ENCODE results near the gene NCKAP1.
"Not testable (repeated sequence)": the region's sequence is repeated elsewhere in the genome, so short reads cannot be mapped to it uniquely, and the experiment has no call there.

NCKAP1 gene

DNA sequence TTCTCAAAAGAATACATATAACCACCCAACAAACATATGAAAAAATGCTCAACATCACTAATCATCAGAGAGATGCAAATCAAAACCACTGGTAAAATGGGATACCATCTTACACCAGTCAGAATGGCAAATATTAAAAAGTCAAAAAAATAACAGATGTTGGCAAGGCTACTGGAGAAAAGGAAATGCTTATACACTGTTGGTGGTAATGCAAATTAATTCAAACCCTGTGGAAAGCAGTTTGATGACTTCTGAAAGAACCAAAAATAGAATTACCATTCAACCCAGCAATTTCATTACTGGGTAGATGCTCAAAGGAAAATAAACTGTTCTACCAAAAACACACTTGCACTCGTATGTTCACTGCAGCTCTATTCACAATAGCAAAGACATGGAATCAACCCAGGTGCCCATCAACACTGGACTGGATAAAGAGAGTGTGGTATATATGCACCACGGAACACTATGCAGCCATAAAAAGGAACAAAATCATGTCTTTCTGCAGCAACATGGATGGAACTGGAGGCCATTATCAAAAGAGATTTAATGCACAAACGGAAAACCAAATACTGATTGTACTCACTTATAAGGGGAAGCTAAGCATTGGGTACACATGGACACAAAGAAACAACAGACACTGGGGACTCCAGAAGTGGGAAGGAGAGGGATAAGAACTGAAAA is 38.8 kb downstream of the NCKAP1 start:
- DNase-seq = no peak

DNA sequence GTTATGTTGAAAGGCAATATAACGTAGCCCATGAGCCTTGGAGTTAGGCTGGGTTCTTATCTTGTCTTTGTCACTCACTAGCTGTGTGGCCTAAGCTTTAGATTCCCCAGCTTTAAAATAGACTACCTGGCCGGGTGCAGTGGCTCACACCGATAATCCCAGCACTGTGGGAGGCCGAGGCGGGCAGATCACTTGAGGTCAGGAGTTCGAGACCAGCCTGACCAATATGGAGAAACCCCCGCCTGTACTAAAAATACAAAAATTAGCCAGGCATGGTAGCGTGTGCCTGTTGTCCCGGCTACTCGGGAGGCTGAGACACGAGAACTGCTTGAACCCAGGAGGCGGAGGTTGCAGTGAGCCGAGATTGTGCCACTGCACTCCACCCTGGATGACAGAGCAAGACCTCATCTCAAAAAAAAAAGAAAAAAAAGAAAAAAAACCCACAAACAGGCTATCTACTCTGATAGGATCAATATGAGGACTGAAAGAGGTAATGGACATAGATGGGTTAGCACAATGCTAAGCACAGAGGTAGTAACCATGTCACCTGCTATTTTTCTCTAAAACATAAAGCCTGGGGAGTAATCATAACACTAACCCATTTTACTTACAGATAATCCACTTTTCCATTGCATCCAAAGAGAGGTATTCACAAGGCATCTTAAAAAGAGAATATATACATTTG is 43.9 kb downstream of the NCKAP1 start:
- no peak for DNase-seq

DNA sequence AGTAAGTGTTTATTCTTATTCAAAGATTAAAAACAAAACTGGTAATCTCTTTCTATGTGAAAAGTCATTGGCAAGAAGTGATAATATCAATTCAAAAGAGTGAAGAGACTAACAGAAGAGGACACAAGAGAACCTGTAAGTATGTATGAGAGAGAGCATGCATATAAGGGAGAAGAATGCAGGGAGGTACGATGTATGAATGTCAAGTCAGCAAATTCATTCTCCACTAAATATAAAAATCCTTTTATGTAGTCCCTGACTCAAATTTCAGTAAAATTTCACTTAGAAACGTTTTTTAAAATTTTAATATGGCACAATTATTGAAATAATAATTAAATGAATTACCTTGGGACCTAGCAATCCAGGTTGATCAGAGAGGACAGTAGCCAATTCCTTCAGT is 55.3 kb downstream of the NCKAP1 start:
- no peak for DNase-seq

DNA sequence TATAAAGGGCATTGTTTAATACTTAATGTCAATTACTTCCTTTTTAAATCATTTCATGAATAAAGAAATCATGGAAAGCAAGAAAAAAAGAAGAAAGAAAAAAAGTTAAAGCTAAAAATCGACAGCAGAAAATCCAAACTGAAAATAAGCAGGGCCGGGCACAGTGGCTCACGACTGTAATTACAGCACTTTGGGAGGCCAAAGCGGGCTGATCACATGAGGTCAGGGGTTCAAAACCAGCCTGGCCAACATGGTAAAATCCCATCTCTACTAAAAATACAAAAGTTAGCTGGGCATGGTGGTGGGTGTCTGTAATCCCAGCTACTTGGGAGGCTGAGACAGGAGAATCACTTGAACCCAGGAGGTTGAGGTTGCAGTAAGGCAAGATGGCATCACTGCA is 56.8 kb downstream of the NCKAP1 start:
- DNase-seq = peak; percentile 23

DNA sequence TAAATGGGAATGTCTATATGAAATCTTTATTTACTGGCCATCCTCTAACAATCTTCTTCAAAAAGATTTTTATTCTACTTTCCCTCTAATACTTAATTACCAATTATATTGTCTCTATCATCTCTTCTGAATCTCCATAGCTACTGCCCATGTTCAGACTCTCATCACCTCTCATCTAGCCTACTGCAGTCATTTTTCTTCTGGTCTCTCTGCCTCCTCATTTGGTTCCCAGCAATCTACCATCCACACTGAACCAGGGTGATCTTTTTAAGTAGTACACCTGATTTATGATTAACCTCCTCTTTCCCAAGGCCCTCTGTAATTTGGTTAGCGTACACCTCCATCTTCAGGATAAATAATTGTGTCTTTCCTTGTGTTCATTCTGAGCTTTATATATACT is 57.6 kb downstream of the NCKAP1 start:
- DNase-seq = peak; percentile 32

DNA sequence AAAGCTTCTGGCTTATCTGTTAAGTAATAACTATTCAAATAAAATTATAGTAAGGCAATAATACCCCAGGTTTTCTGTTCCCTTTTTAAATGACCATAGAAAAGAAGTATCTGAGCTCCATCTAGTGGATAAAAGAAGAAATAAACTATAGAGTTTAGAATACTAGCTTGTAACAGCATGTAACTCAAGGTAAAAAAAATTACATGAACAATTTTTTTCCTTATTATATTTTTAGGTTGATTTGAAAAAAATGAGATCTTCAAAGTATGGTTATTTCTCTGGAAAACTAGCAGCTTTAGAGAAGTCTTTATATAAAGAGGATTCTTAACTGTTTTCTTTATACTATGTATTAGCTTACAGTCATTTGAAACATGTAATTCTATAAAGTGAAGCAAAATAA is 58.1 kb downstream of the NCKAP1 start:
- peak; percentile 88 for DNase-seq

DNA sequence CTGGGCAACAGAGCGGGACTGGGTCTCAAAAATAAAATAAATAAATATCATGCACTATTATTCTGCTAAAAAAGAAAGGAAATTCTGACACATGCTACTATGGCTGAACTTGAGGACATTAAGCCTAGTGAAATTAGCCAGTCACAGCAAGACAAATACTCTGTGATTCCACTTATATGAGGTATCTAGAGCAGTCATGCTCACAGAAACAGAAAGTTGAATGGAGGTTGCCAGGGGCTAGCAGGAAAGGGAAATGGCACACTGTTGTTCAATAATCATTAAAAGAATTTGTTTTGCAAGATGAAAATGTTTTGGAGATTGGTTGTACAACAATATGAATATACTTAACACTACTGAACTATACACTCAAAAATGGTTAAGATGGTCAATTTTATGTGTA is 60.8 kb downstream of the NCKAP1 start:
- no peak for DNase-seq

DNA sequence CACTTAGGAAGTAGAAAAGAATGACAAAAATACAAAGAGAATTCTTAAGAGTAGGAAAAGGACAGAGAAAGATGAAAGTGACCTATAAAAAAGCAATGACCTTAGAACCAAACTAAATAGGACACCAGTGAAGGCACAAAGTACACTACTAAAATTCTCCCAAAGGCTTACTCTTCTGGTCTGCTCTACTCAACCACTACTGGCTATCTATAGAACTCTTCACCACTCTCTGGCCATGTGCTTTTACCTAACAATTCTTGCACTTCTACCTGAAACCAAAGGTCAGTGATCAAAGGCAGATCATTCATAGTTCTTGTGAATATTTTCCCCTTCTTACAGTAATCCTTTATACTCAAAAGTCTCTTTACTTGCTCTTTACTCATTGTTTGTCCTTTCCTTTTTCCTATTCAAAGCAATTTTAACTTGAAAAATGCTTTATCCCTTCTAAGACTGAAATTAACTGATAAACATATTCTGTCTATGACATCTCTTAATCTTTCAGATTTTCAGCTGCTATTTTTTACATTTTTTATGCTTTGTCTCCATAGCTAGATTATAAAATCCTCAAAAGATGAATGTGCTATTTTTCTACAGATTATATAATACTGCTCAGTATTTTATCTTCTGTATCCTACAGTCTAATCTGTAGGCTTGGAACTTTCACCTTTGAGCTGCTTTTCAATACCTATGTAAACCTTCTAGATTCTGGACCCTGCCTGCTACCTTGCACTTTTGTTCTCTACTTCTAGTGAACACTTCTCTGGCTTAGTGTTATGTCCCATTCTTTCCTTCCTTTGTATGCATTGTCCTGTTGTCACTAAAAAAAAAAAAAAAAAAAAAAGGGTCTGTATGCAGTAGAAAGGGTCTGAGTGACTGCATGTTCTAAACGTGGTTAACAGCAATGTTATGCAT is 64.6 kb downstream of the NCKAP1 start:
- DNase-seq = no peak

DNA sequence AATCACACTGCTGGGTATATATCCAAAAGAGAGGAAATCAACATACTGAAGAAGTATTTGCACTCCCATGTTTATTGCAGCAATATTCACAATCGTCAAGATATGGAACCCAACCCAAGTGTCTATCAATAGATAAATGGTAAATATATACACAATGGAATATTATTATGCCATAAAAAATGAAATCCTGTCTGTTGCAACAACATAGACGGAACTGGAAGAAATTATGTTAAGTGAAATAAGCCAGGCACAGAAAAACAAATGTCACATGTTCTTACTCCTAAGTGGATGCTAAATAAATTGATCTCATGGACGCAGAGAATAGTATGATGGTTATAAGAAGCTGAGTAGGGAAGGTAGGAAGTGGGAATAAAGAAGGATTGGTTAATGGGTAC is 65.7 kb downstream of the NCKAP1 start:
- DNase-seq = no peak

DNA sequence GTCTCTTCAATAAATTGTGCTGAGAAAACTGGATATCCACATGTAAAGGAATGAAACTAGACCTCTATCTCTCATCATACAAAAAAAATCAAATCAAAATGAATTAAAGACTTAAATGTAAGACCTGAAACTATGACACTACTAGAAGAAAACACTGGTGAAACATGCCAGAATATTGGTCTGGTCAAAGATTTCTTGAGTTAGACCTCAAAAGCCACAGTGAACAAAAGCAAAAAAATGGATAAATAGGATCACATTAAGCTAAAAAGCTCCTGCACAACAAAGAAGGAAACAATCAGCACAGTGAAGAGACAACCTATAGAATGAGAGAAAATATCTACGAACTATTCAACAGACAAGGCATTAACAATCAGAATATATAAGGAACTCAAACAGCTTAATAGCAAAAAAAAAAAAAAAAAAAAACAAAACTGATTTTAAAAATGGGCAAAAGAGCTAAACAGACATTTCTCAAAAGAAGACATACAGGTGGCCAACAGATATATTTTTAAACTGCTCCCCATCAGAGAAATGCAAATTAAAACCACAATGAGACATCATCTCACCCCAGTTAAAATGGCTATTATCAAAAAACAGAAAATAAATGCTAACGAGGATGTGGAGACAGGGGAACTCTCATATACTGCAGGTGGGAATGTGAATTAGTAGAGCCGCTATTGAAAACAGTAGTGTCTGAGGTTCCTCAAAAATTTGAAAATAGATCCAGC is 66.3 kb downstream of the NCKAP1 start:
- DNase-seq = no peak

DNA sequence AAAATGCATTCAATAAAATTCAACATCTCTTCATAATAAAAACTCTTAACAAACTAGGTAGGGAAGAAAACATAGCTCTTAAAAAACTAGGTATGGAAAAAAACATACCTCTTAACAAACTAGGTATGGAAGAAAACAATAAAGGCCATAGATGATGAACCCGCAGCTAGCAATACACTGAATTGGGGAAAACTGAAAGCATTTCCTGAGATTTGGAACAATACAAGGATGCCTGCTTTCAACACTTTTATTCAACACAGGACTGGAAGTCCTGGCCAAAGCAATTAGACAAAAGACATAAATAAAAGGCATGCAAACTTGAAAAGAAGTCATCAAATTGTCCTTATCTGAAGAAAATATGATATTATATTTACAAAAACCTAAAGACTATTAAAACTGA is 67.8 kb downstream of the NCKAP1 start:
- no peak for DNase-seq

DNA sequence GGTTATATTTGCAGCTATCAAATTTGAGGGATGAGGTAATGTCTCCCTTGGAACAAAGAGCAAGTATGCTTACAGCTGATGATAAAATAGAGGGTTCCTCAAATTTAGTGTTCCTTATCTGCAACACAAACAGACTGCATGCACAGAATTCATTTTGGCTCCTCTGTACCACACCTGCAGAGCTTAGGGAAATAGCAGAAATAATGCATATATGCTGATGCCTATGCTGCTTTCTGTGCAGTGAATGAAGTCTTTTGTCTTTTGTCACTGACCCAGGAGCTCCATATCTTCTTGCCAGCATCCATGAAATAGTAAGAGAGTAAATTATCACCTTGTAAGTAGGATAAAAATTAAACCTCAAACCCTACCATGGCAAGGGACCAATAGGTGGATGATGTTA is 69.8 kb downstream of the NCKAP1 start:
- DNase-seq = no peak

DNA sequence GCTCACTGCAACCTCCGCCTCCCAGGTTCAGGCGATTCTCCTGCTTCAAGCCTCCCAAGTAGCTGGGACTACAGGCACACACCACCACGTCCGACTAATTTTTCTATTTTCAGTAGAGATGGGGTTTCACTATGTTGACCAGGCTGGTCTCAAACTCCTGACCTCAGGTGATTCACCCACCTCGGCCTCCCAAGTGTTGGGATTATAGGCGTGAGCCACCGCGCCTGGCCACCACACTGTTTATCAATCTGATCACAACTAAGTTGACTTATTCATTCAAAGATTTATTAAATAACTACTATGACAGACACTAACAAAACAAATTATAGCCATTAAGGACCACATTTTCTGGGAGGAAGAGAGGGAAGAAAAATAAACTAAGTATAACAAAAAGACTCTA is 71.9 kb downstream of the NCKAP1 start:
- not testable (repeated sequence) for DNase-seq

DNA sequence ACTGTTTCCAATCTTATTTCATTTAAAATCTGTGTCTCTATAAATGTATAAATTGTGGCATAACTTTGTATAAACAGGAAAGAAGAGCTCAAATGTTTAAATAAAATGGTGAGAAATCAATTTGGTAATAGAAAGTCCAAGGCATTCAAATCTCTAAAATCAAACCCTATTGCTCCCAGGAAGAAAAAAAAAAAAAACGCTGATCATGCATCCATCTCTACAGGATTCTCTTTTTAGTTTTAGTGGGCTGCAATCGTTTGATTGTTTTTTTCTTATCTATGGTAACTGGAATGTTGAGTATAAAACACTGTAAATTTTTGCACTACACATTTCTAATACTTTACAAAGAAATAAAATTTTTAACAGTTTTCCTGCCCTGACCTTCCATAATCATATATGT is 75.6 kb downstream of the NCKAP1 start:
- DNase-seq = no peak

DNA sequence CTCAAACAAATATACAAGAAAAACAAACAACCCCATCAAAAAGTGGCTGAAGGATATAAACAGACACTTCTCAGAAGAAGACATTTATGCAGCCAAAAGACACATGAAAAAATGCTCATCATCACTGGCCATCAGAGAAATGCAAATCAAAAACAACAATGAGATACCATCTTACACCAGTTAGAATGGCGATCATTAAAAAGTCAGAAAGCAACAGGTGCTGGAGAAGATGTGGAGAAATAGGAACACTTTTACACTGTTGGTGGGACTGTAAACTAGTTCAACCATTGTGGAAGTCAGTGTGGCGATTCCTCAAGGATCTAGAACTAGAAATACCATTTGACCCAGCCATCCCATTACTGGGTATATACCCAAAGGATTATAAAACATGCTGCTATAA is 77.4 kb downstream of the NCKAP1 start:
- DNase-seq = not testable (repeated sequence)

DNA sequence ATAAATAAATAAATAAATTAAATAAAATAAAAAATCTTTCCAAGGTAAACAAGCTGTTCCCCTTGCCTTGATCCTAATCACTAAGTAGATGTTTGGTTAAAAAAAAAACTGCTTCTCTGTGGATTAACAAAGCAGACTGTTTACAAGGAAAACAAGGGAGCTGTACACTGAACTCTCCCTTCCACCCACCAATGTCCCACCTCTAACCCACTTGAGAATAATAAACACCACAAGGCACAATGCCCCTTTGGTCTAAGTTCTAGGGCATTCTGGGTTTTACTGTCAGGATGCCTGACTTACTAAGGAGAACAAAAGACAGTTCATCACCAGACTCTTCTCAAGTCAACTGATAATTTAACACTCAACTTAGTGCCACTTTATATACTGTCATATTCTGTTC is 83.5 kb downstream of the NCKAP1 start:
- no peak for DNase-seq

DNA sequence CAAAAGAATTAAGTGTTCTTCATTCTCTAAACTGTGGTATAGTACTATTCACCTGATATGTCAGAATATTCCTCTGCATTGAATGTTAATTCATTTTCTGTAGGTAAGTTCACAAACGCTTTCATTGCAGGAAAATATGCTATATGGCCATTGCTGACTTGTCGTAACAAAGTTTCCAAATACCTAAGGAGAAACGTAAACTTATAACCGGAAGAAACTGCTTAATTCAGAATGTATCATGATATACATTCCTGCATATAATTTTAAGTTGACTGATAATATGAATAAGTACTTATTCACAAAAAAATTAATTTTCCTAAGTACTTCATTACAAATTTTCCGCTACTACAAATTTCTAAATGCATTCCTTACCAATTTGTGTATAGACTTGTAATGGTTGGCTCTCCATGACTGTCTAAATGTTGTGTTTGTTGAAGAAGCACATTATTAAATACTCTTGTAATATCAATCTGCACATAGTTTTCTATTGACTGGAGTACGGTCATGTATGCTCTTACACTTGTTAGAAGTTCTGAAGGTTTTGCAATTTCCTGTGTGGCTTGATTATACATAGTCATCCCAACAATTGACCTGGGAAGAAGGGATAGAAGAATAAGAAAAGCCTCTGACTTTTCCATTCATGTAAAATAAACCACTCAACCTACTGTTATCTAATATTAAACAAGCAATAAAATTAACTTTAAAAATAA is 85.4 kb downstream of the NCKAP1 start:
- DNase-seq = no peak

DNA sequence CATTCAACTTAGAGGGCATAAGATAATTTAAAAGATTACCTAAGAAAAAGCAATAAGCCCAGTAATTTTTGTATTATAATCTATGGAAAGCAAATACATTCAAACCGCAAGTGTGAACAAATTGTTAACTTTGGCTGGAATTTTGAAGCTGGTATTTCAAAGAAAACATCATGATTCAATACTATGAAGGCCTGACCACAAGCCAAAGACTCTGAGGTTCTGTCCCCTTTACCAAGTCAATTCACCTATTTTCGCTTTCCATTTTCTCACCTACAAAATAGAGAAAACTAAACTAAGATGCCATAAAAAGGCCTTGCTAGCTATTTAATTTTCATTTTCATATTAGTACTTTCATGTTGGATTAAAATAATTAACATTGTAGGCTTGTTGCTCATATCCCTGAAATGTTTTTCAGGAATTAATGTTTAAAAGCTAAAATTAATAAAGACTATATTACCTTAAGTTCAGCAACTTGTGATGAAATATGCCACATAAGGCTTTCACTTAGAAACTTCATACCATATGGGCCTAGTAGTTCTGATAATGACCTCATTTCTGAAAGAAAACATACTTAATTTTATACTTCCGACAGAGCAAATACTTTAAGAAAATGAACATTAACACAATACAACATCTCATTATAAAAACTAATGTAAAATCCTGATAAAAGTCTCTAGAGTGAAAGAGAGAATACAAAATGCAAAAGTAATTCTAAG is 86.2 kb downstream of the NCKAP1 start:
- no peak for DNase-seq

DNA sequence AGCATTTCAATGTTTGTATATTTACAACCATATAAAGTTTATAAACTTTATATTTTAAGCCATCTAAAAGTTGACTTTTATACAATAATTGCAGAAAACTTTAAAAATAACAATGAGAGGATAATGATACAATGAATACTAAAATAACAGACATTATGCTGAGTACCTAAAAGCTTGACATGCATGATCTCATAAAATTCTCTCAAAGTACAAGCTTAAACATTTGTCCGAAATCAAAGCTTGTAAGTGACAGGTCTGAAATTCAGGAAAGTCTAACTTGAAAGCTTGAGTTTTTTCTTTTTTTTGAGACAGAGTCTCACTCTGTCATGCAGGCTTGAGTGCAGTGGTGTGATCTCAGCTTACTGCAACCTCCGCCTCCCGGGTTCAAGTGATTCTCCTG is 87.7 kb downstream of the NCKAP1 start:
- DNase-seq = no peak

DNA sequence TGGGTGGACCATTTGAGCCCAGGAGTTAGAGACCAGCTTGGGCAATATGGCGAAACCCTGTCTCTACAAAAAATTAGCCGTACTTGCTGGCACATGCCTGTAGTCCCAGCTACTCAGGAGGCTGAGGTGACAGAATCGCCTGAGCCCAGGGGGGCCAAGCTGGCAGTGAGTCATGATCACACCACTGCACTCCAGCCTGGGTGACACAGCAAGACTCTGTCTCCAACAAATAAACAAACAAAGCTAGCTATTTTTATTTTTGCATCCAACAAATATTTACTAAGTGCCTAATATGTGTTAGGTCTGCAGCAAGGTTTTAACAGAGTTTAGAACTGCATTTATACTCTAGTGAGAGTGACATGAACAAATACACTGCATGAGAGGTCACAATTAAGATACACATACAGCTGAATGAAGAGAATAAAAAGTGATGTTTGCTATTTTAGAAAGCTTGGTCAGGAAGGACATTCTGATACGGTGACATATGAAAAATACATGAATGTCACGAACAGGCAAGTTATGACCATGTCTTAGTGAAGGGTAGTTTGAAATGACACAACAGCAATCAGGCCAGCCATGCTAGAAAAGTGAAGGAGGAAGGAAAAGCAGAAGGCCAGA is 88.6 kb downstream of the NCKAP1 start:
- peak; percentile 81 for DNase-seq

DNA sequence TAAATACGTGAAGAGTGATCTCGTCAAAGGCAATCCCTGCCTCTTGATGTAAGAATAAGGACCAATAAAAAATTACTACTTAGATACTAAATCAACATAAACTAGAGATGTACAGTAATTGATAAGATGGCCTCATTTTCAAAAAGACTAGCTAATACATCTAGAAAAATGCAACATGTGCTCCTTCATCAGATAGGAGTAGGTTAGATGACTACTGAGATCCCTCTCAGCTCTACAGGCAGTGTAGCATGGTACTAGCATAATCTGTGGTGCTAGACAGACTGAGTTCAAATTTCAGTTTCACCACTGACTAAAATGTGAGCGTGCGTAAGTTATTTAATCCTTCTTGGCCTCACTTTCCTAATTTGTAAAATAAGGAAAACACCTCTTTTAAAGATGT is 89.2 kb downstream of the NCKAP1 start:
- DNase-seq = peak; percentile 33

All from DMS53 (cell line).